Posterior vena cava (tissue), 2 donors: ENCODE results near the gene FAM47C. TPM values are rescaled to one million over a fixed set of nuclear protein-coding genes. Genes with fewer than 3 reads are reported as not detected.
"Not testable (repeated sequence)": the region's sequence is repeated elsewhere in the genome, so short reads cannot be mapped to it uniquely, and the experiment has no call there.

Experiments used
- DNase-seq: peaks from one replicate; pipeline ENCODE4 v3.0.0-alpha.2; 2020; ENCODE audit warnings: low spot score
- intact Hi-C, 2 donors: fragments of 100-400 bp; cut with DNase I; formaldehyde crosslinking; loops; one replicate each; pipeline versions ENCODE4 v1.14.1 to v1.14.2; 2022 to 2023
- long read RNA-seq, 2 donors: library from polyadenylated mRNA; unstranded; transcript quantifications; one replicate each; pipeline ENCODE4 v2.0.0, GENCODE V29; 2020 to 2021
- total RNA-seq, 2 donors: library from RNA; stranded (reverse); fragmentation: NEBNext Ultra II Directional; extraction: Animal tissue kit (Norgen Biotek cat#: 25700); gene quantifications; one replicate each; pipeline ENCODE4 v1.2.1, GENCODE V29; 2021
- donor health status: DM: yes; HTN: yes; CAD: no.
- donor health status: DM: yes; HTN: yes; CAD: no.

Gene FAM47C
- total RNA-seq: not detected
- long read RNA-seq, donor 1: 0 reads
- long read RNA-seq, donor 2: 0 reads

DNA sequence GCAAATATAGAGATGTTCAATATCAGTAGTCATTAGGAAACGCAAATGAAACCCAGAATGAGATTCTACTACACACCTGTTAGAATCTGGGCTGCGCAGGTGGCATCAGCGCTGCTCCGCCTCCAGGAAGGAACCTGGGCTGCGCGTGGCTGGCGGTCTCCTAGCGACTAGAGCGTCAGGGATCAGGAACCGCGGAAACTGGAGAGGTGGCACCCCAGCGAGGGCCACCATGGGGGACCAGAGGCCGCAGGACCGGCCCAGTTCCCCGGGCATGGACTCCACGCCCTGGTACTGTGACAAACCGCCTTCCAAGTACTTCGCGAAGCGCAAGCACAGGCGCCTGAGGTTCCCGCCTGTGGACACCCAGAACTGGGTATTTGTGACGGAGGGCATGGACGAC is at the start of gene FAM47C:
FAM47C (plus strand) TSS at position 185 of the 400 bp plus-strand sequence; CDS start at position 230, 45 bp downstream.
- intact Hi-C loops, DNase-seq: not testable (repeated sequence)

DNA sequence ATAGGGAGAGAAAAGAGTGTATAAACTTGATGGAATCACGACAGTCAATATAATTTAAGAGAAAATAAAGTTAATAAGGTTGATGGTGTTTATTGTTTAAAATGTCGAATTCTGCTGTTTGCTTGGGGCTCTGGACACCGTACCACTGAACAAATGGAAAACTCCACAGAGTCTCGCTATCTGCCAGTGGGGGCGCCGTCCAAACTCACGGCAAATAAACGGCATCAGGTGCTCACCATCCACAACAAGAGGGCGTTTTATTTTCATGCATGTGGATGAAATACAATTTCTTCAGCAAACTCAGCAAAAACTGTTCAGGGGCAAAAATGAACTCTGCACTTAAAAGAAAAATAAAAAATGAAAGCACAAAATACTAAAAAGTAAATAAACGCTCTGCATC is 46.6 kb upstream of the FAM47C start:
- intact Hi-C loops: no loop called here

DNA sequence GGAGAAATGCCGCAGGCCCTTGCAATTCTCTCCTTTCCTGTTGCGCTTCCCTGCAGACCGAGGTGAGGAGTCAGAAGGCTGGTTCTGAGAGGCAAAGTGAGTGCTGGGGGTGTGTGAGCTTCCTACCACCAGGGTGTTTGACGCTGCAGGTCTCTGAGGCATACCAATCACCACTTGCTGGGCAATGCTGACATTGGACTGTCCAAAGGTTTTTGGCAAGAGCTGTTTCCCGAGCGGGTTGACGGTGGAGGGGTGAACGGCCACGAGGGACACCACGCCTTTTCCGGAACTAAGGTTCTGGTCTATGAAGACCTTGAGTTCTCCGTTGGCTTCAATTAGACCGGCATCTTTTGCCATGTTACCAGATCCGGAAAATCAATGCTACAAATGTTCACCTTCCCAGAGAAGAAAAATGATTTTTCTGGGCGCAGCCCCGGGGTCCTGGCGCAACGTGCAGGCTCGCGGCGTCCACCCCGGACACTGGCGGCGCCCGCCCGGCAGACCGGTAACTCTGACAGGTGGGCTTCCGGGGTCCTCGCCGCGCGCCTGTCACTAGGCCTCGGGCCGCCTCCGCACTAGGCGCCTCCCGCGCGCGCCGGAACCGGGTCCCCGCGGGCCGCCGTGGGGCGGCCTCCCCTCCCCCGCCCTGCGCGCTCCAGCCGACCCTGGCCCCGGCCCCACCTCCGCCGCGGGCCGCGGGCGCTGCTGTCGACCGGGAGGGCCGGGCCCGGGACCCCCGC is 44.9 kb upstream of the FAM47C start:
- intact Hi-C loops: no loop called here
- DNase-seq: no peak

More for the DNA sequence above, 46.6 kb upstream of the FAM47C start:
- no peak for DNase-seq

DNA sequence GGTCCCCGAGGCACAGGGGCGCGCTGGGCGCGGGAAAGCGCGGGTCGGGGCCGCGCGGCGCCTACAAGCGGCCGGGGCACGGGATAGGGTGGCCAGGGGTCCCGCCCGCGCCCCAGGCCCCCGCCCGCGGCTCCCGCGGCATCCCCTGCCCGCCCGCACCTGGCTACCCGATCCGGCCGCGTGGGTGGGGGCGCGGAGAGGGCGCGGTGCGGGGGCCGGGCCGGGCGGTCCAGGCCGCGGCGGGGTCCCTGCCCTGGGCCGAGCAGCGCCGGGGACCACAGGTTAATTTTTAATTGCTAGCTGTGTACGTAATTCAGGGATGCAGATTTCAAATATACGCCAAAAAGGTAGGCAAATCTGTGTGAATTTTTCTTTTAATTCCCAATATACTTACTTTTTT is 44.3 kb upstream of the FAM47C start:
- DNase-seq: no peak
- intact Hi-C loops: no loop called here

DNA sequence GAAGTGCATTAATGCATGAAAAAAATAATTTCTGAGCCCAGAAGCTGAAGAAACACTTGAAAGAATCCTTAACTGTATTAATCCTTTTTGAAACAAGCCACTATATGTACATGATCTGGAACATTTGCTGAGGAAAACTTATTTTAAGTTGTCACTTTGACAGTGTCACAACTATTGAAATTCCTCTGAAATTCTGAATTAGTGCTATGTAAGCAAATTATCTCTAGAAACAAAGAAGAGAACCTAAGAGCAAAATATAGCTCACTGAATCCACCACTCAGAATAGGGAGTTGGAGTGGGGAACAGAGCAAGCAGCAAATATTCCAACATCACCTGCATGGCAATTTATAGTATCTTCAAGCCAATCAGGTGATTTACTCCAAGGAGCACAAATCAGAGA is 34.6 kb upstream of the FAM47C start:
- no peak for DNase-seq

DNA sequence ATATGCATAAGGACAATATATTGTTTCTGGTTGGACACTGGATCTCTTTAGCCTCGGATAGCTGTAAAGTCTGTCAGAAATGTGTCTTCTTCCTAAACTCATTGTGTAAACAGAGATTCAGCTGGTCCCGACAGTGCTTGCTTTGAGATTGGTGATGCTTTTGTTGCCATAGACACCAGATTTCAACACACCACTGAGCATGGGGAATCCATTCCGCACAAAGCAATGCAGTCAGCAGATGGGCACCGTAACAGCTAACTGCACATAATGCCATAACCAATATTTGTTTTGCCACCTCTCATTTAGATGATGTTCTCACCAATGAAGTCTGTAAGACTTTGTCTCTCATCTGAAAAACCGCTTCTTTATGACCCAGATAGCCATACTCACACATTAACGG is 33.3 kb upstream of the FAM47C start:
- DNase-seq: no peak
- intact Hi-C loops: no loop called here

More for the DNA sequence above, 34.6 kb upstream of the FAM47C start:
- intact Hi-C loops: no loop called here

DNA sequence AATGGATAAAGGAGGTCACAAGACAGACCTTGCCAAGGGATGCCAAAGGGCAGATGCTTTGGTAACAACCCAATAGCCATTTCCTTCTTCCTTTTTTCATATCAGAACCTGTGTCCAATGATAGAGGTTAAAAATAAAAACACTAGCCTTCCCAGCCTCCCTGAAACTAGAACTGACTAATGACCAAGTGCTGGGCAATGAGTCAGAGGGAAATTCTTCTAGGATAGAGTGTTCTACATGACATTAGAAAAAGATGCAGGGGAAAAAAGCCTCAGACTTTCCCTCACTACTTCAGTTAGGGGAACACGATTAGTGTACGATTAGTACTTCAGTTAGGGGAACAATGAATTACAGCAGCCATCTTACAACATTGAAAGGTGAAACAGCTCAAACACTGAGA is 29.3 kb upstream of the FAM47C start:
- no peak for DNase-seq
- intact Hi-C loops: no loop called here

DNA sequence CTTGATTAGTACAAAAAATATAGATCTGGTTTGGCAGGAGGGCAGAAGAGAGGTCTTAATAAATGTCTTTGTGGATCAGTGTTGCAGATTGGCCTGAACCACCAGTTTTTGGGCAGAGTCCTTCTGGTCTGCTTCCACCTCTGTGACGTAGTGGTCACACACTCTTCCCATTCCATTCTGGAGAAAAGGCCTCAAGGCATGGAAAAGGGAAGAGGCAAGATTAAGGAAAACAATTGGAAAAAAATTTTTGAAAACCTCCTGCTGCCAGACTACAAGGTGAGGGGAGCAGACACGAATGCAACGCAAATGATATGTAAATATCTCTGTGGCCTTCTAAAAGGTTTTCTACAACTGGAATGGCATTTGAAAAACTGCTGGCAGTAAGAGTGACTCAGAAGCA is 24.3 kb upstream of the FAM47C start:
- no peak for DNase-seq
- intact Hi-C loops: no loop called here

DNA sequence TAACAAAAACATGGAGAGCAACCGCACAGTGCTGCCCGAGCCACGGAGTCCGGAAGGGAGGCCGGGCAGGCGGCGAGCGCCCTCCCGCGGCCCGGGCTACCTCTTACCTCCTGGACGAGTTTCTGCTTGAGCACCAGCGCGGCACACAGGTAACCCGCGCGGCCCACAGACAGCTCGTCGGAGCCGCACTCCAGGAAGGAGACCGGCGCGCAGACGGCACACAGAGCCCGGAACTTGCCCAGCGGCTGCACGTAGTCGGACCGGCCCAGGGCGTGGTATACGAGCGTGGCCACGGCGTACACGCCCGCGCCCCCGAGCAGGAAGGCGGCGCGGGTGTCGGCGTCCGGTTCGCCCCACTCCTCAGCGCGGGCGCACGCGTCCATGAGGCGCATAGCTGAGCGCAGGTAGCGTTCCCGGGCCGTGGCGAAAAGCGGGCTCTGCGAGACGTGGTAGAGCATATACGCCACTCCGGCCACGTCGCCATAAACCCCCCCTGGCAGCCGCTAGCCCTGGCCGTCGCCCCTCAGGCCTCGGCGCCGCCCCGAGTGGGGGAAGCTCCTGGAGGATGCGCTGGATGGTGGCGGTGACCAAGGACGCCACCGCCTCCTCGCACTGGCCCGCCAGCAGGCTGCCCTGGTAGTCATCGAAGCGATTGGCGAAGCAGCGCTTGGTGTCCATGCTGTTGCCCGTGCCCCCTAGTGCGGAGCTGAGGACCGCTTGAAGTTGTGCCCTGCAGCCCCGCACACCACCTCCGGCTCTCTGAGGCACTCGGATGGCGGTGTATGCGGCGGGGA is 22.6 kb upstream of the FAM47C start:
- intact Hi-C loops: not testable (repeated sequence)
- peak; percentile 55 for DNase-seq

DNA sequence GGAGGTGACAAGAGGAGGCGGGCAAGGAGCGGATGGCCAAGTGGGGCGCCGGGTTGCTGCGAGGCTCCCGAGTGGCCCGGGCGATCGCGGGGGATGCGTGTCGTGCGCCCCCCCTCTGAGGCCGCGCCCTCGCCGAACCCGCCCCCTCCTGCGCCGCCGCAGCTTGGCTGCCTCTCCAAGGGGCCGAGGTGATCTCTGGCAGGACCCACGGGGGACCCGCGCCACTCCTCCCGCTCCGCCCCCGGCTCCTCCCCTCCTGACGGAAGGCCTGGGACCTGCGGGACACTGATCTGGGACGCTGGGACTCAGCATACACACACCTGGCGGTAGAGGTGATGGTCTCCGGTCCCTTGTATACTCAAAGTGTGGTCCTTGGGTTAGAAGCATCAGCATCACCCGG is 21.9 kb upstream of the FAM47C start:
- DNase-seq: peak; percentile 66
- intact Hi-C loops: no loop called here

DNA sequence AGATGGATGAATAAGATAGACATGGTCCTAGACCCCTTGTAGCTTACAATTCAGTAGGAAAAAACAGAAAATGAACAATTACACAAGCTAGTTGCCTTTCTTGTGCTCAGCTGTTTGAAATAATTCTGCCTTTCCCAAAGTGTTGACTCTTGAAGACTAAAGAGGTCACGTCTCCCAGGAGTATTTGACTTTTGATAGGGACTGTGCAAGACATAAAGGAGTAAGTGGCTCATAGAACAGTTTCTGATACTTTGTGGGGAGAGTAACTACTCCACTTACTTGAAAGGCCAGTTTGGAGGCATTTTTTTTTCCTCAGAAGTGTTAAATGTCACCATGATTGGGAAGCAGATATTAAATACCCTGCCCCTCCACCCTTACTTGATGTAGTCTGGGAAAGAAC is 21.0 kb upstream of the FAM47C start:
- DNase-seq, intact Hi-C loops: not testable (repeated sequence)

DNA sequence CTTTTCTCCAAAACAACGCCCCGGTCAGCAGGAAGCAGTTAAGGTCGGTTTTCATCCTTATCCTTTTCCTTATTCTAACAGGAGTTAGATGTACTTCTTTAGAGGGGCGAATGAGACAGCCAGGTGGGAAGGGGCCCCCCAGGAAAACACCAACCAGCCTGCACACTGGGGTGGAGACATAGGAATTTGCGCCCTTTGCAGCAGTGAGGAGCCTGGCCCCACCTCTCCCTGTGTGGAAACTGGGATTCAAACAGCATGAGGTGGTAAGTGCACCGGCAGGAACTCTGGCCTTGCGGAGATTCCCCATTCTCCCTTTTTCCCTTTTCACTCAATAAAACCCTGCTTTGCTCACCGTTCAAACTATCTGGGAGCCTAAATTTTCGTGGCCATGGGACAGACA is 8.0 kb upstream of the FAM47C start:
- no peak for DNase-seq
- intact Hi-C loops: loop anchor here in 1 of 2 donors (2.0 kb wide), 1 partner anchor 51 kb away; no protein-coding TSS in a partner anchor

DNA sequence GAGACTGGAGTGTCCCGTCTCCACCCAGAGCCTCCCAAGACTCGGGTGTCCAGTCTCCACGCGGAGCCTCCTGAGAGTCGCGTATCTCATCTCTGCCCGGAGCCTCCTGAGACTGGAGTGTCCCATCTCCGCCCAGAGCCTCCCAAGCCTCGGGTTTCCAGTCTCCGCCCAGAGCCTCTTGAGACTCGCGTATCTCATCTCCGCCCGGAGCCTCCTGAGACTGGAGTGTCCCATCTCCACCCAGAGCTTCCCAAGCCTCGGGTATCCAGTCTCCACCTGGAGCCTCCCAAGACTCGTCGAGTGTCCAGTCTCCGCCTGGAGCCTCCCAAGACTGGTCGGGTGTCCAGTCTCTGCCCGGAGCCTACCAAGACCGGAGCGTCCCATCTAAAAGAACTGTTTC is 2.3 kb downstream of the FAM47C start:
- intact Hi-C loops: no loop called here
- peak; percentile 62 for DNase-seq

DNA sequence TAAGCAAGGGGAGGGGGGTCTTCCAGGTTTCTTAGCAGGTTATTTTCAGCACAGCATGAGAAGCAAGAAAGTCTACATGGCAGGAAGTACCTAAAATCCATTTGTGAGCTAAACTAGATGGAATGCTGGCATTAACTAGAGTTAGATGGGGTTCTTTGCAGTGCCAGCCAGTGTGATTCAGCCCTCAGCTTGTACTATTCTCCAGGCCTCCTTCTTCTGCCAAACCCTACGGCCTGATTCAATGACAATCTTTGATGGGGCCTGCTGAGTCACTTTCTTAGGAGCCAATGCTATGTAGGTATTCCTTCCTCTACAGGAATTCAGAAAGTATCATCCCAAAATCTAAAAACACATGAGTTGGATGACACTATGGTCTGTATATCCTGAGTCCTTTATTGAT is 26.1 kb downstream of the FAM47C start:
- intact Hi-C loops, DNase-seq: not testable (repeated sequence)

DNA sequence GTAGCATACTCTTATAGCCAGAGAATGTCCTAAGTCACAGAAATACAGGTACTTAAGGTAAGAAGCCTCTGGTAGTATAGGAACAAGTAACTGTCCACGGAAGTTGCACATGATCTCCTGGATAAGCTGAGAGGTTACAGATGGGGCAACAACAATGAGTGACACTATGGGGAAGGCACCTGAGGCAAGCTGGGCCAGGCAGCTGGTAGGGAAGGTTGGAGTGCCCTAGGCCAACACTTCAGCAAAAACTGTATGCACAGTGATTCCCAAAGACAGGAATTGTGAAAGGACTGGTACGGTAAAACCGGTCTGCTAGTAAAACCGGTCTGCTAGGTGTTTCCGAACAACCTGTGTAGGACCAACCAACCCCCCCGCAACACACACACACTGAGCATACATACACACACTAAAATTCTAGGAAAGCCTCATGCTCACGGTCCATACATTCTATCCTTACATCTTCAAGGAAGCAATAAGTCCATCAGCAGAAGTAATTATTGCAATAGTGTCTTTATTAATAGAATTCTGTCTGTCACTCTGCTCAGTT is 28.6 kb downstream of the FAM47C start:
- intact Hi-C loops, DNase-seq: not testable (repeated sequence)

DNA sequence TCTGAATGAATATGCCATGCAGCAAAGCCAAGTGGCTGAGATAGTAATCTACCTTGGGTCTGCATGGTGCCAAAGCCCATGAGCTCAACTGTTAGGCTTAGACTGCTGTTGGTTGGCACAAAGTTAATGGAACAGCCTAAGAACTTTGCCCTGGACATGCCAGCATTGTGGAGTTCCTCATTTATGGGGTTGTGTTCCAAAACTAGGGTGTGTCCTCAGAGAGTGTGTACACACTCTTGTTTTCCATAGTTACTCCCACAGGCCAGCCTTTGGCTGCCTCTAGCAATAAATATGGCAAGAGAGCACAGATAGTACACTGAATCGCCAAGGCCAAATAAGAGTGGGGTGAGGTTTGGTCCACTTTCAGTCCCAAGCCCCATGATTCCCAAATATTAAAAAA is 30.6 kb downstream of the FAM47C start:
- intact Hi-C loops, DNase-seq: not testable (repeated sequence)

DNA sequence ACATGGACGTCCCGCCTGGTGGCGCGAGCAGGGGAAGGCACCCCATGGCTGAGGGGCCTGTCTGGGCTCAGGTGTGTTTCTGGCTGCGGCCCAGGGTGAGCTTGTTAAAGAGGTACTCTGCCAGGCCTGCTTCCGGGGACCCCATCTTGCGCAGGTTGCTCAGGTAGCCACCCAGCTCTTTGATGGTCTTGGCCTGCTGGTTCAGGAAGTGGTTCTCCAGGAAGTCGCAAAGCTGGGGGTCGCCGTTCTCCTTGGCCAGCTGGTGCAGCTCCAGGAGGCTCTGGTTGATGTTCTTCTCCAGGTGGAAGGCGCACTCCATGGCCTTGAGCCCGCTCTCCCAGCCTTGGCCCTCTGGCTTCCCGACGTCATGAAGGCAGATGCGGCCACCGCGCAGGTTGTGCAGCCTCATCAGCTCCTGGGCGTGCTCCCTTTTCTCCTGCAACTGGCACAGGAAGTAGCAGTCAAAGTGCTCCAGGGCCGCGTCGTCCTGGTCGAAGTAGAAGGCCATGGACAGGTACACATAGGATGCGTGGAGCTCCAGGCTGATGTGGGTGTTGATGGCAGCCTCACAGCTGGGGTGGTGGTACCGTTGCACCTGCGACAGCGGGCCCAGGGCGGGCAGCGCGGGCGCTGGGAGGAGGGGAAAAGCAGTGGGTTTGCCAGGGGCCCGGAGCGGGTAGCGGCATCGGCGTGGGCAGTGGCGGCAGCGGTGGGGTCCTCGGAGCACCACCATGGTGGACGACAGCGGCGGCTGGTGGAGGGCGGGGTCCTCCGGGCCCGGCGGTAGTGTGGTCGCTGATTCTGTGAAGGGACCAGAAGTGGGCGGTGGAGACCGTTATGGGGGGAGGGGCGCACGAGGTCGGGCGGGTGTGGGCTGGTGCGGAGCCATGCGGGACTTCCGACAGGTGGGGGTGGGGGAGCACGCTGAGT is 35.1 kb downstream of the FAM47C start:
- DNase-seq, intact Hi-C loops: not testable (repeated sequence)

DNA sequence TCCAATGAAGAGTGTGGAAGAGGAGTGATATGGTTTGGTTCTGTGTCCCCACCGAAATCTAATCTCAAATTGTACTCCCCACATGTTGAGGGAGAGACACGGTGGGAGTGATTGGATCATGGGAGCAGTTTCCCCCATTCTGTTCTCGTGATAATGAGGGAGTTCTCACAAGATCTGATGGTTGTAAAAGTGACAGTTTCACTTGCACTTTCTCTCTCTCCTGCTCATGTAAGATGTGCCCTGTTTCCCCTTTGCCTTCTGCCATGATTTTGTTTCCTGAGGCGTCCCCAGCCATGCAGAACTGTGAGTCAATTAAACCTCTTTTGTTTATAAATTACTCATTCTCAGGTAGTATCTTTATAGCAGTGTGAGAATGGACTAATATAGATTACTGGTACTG is 39.6 kb downstream of the FAM47C start:
- DNase-seq: no peak

DNA sequence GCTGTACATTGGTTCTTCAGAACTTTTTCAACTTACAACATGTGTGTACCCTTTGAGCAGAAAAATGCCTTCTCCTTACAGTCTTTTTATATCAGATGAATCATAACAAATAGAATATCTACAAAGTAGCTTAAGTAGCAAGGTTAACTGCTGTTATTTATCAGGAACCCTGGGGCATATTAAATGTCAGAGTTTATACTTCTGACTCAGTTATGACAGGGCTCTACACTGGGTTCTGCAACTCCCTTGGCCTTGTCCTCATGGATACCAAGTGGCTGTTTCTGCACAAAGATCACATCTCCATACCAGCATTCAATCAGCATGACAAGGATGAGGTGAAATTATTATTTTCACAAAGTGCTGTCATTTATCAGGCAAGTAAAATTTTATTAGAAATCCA is 49.4 kb downstream of the FAM47C start:
- DNase-seq, intact Hi-C loops: not testable (repeated sequence)

More for the DNA sequence above, 39.6 kb downstream of the FAM47C start:
- intact Hi-C loops: no loop called here
